Natural killer cell (primary cell): Measurements from ENCODE around the gene BCR. TPM values are rescaled to one million over a fixed set of nuclear protein-coding genes. Genes with fewer than 3 reads are reported as not detected.
"Not testable (repeated sequence)": the region's sequence is repeated elsewhere in the genome, so short reads cannot be mapped to it uniquely, and the experiment has no call there.

Experiments used
- ATAC-seq, 3 donors: fragments of 150-1000 bp in 2 of 3; fragments of 200-7000 bp in 1 of 3; cut with Tn5 transposase; 1 replicate in 1 of 3; 2 replicates in 2 of 3; pipeline ENCODE4 v1.10.0; 2021; ENCODE audit warnings: mild to moderate bottlenecking in 2 of 3, moderate library complexity in 2 of 3
- DNase-seq, 2 donors: peaks; one replicate each; pipeline versions ENCODE4 v3.0.0 to v3.0.0-alpha.2; 2013 to 2021; ENCODE audit warnings: mixed read lengths in 1 of 2
- H3K27ac ChIP-seq: one replicate; pipeline ENCODE4 v1.5.1; 2013; ENCODE audit warnings: mild to moderate bottlenecking, low read length
- H3K27me3 ChIP-seq: one replicate; pipeline ENCODE4 v1.6.1; 2013; ENCODE audit warnings: low read length; ENCODE audit not compliant: control insufficient read depth, insufficient read depth
- H3K36me3 ChIP-seq: one replicate; pipeline ENCODE4 v1.6.1; 2013; ENCODE audit warnings: low read length; ENCODE audit not compliant: control insufficient read depth, insufficient read depth
- H3K4me1 ChIP-seq: one replicate; pipeline ENCODE4 v1.6.1; 2013; ENCODE audit warnings: low read length; ENCODE audit not compliant: control insufficient read depth, insufficient read depth
- H3K4me3 ChIP-seq: one replicate; pipeline ENCODE4 v1.5.1; 2013; ENCODE audit warnings: low read length
- H3K9me3 ChIP-seq: one replicate; pipeline ENCODE4 v1.6.1; 2013; ENCODE audit warnings: low read length; ENCODE audit not compliant: control insufficient read depth, insufficient read depth
- H3K27ac Mint-ChIP-seq, 2 donors: one replicate each; pipeline ENCODE4 v1.8.0; 2022; ENCODE audit warnings: mild to moderate bottlenecking in 2 of 2, mixed read lengths in 2 of 2, moderate library complexity in 1 of 2
- H3K27me3 Mint-ChIP-seq, 2 donors: one replicate each; pipeline ENCODE4 v1.8.0; 2022; ENCODE audit warnings: low read depth in 2 of 2, mixed read lengths in 2 of 2
- H3K36me3 Mint-ChIP-seq: one replicate; pipeline ENCODE4 v1.8.0; 2022; ENCODE audit warnings: mixed read lengths
- H3K4me1 Mint-ChIP-seq, 2 donors: one replicate each; pipeline ENCODE4 v1.8.0; 2022; ENCODE audit warnings: mixed read lengths in 2 of 2
- H3K4me3 Mint-ChIP-seq: one replicate; pipeline ENCODE4 v1.8.0; 2022; ENCODE audit warnings: mild to moderate bottlenecking, moderate library complexity, mixed read lengths
- H3K9me3 Mint-ChIP-seq, 2 donors: one replicate each; pipeline ENCODE4 v1.8.0; 2022; ENCODE audit warnings: mixed read lengths in 2 of 2
- CTCF ChIP-seq: fragments of 200-600 bp; IDR thresholded peaks from one replicate; pipeline ENCODE4 v1.8.0; 2022; ENCODE audit warnings: antibody characterized with exemption
- WGBS: methylation state at CpG from one replicate; pipeline ENCODE4 v1.1.7; 2013; ENCODE audit warnings: missing lambda C conversion rate; ENCODE audit not compliant: insufficient coverage; 5-methylcytosine and 5-hydroxymethylcytosine counted together
- intact Hi-C: fragments of 100-400 bp; cut with micrococcal nuclease; formaldehyde crosslinking; loops from one replicate; pipeline ENCODE4 v1.14.2; 2022
- total RNA-seq, 4 donors: library from RNA; stranded (reverse); fragments of 120-200 nt in 1 of 4; gene quantifications; one replicate each; pipeline versions ENCODE4 v1.2.3 to v1.2.4, GENCODE V29; 2013 to 2022

BCR gene
- total RNA-seq, 3 donors from 2014 or later (not counting 1 experiment from before 2014, with no cell fraction given): 166 to 186 (median 167) TPM

- H3K9me3 Mint-ChIP-seq: no peaks in the 10 kb centered on the region
- intact Hi-C loops: no loop called here
Measured at GRCh38 chr22:23365524-23365923, 185.2 kb downstream of the BCR start.

GRCh38 chr22:23365961-23366360 is 185.7 kb downstream of the BCR start:
- no peaks in the 10 kb centered on the region for H3K9me3 ChIP-seq
- ATAC-seq (no peak), DNase-seq (no peak)
- H3K4me1 Mint-ChIP-seq: peaks cover 6 to 21% of the 10 kb centered on the region in 2 donors
- TF ChIP-seq CTCF: no peak
- H3K4me3 Mint-ChIP-seq: no peak overlapping the region
- WGBS: 91% methylated on average over 4 of the region's 4 CpGs
- H3K27ac ChIP-seq: no peak overlapping the region
- intact Hi-C loops: no loop called here
- no peaks in the 10 kb centered on the region for H3K4me1 ChIP-seq
- no peak overlapping the region for H3K4me3 ChIP-seq
- no peaks in the 10 kb centered on the region for H3K36me3 ChIP-seq
- no peaks in the 10 kb centered on the region for H3K27me3 ChIP-seq
- peaks cover 8 to 28% of the 10 kb centered on the region in 2 donors for H3K27me3 Mint-ChIP-seq
- no peak overlapping the region for H3K27ac Mint-ChIP-seq
- no peaks in the 10 kb centered on the region for H3K9me3 Mint-ChIP-seq
- no peaks in the 10 kb centered on the region for H3K36me3 Mint-ChIP-seq

More at GRCh38 chr22:23365524-23365923, 185.2 kb downstream of the BCR start:
- ATAC-seq: no peak
- Histone ChIP-seq H3K27ac (no peak overlapping the region), H3K9me3 (no peaks in the 10 kb centered on the region), H3K4me3 (no peak overlapping the region), H3K36me3 (no peaks in the 10 kb centered on the region), H3K27me3 (no peaks in the 10 kb centered on the region), H3K4me1 (no peaks in the 10 kb centered on the region)
- no peak for TF ChIP-seq CTCF
- Mint-ChIP-seq H3K4me1 (peaks cover 6 to 21% of the 10 kb centered on the region in 2 donors), H3K27me3 (peaks cover 8 to 28% of the 10 kb centered on the region in 2 donors), H3K4me3 (no peak overlapping the region), H3K36me3 (no peaks in the 10 kb centered on the region), H3K27ac (no peak overlapping the region)
- 85% methylated on average over 4 of the region's 6 CpGs for WGBS
- DNase-seq: no peak

- H3K4me3 ChIP-seq, H3K4me3 Mint-ChIP-seq, H3K27ac ChIP-seq, DNase-seq, H3K27me3 ChIP-seq, H3K4me1 ChIP-seq, H3K9me3 Mint-ChIP-seq, intact Hi-C loops, H3K27ac Mint-ChIP-seq, H3K36me3 ChIP-seq, ATAC-seq, H3K36me3 Mint-ChIP-seq, H3K9me3 ChIP-seq: not testable (repeated sequence)
- peaks cover 8 to 28% of the 10 kb centered on the region in 2 donors for H3K27me3 Mint-ChIP-seq
- 85% methylated on average over 2 of the region's 3 CpGs for WGBS
- H3K4me1 Mint-ChIP-seq: peaks cover 6 to 16% of the 10 kb centered on the region in 2 donors
Measured at GRCh38 chr22:23367196-23367595, 186.9 kb downstream of the BCR start.

Other genes starting within 250 kb of the BCR start
- 1 to 10 TPM; 4.5 to 7.5 (median 5.6) TPM for gene GNAZ, start 110.0 kb upstream of the BCR start, total RNA-seq
- 1 to 10 TPM; 1.4 to 4.9 (median 1.4) TPM for gene RSPH14, start 38.5 kb upstream of the BCR start, total RNA-seq
- gene RAB36, start 35.0 kb upstream of the BCR start, total RNA-seq: 1 to 10 TPM; 1.7 to 2.9 (median 2.6) TPM